ENCODE results near the gene CPNE2.
"Not testable (repeated sequence)": the region's sequence is repeated elsewhere in the genome, so short reads cannot be mapped to it uniquely, and the experiment has no call there.

The CPNE2 gene

DNA sequence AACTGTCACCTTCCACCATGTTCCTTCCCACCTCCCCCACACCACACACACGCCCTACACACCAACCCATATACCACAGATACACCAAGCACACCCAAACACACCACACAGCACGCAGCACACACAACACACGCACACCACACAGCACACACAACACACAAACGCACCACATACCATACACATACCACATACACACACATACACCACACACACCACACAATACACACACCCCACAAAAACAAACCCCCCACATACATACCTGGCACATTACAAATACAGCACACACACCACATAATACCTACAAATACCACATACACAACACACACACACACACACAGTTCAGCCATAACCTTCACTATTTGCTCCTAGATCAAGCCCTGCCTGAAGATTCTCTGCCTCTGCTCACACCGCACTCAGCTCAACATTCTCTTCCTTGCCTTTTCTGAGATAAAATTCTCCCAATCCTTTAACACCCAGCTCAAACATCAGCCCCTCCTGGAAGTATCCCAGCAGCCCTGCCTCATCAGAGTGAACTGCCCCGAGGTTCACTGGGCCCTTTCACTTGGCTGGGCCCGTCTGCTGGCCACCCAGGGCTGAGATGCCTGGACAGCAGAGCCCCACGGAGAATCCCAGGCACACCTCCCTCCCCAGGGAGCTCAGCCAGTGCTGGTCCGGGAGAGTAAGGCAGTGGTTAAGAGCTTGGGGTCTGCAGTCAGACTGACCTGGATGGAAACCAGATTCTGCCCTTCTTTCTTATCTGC, 31.9 kb upstream of the CPNE2 start:
- no peak overlapping the region for H3K4me3 ChIP-seq (ENCODE audit: low read depth, low read length)
- TF ChIP-seq, protein P1, sequence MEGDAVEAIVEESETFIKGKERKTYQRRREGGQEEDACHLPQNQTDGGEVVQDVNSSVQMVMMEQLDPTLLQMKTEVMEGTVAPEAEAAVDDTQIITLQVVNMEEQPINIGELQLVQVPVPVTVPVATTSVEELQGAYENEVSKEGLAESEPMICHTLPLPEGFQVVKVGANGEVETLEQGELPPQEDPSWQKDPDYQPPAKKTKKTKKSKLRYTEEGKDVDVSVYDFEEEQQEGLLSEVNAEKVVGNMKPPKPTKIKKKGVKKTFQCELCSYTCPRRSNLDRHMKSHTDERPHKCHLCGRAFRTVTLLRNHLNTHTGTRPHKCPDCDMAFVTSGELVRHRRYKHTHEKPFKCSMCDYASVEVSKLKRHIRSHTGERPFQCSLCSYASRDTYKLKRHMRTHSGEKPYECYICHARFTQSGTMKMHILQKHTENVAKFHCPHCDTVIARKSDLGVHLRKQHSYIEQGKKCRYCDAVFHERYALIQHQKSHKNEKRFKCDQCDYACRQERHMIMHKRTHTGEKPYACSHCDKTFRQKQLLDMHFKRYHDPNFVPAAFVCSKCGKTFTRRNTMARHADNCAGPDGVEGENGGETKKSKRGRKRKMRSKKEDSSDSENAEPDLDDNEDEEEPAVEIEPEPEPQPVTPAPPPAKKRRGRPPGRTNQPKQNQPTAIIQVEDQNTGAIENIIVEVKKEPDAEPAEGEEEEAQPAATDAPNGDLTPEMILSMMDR (IDR thresholded peaks at IDR 0.05; ENCODE audit: control insufficient read depth, extremely low read depth, insufficient read depth) = no peak
- no peak for DNase-seq (ENCODE audit: low read depth)

- H3K4me3 ChIP-seq (ENCODE audit: low read depth, low read length) = no peak overlapping the region
- DNase-seq (ENCODE audit: low read depth) = no peak
- TF ChIP-seq, protein P1 (IDR thresholded peaks at IDR 0.05; ENCODE audit: control insufficient read depth, extremely low read depth, insufficient read depth) = no peak
These were observed 31.1 kb upstream of the CPNE2 start for GRCh38 chr16:57061084-57061905.

GRCh38 chr16:57062329-57062728, 30.1 kb upstream of the CPNE2 start:
- TF ChIP-seq, protein P1 (IDR thresholded peaks at IDR 0.05; ENCODE audit: control insufficient read depth, extremely low read depth, insufficient read depth) = no peak
- DNase-seq (ENCODE audit: low read depth) = no peak

GRCh38 chr16:57063189-57063588, 29.2 kb upstream of the CPNE2 start:
- not testable (repeated sequence) for H3K4me3 ChIP-seq (ENCODE audit: low read depth, low read length); DNase-seq (ENCODE audit: low read depth)

More at GRCh38 chr16:57062329-57062728, 30.1 kb upstream of the CPNE2 start:
- no peak overlapping the region for H3K4me3 ChIP-seq (ENCODE audit: low read depth, low read length)

DNA sequence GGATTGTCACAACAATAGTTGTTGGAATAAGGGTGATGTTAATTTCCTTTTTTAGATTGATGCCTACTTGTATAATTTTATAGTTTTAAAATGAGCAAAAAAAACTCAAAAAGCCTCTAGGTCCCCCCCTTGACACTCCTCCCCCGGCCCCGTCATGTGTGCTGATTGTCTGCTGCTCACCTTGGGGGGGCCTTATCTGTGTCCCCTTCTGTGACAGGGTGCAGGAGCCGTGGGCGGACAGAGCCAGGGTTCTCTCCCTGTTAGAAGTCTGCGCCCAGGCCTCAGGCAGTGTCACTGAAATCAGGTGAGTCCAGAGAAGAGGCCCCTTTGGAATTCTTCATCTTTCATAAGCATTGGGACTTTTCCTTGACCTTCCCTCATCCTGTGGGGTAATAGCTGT, 27.4 kb upstream of the CPNE2 start:
- TF ChIP-seq, protein P1 (IDR thresholded peaks at IDR 0.05; ENCODE audit: control insufficient read depth, extremely low read depth, insufficient read depth) = no peak
- H3K4me3 ChIP-seq (ENCODE audit: low read depth, low read length) = no peak overlapping the region
- no peak for DNase-seq (ENCODE audit: low read depth)

GRCh38 chr16:57066625-57067024, 25.8 kb upstream of the CPNE2 start:
- no peak overlapping the region for H3K4me3 ChIP-seq (ENCODE audit: low read depth, low read length)
- TF ChIP-seq, protein P1 (IDR thresholded peaks at IDR 0.05; ENCODE audit: control insufficient read depth, extremely low read depth, insufficient read depth) = no peak
- no peak for DNase-seq (ENCODE audit: low read depth)

DNA sequence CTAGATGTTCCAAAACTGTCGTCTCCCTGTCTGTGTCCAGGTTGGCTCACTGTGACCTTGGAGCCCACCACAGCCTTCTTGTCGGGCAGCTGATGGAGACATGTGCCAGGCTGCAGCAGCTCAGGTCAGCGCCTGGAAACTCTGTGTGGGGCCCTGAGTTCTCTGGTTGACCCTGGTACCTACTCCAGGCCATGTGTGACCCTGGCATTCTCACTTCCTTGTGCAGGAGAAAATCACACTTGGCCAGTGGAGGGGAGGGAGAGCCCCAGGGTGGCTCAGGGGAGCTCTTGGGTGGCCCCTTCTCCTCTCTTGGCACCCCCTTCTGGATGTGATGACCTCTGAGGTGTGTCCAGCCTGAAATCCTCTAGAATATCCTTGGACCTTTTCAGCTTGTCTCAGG, 25.0 kb upstream of the CPNE2 start:
- H3K4me3 ChIP-seq (ENCODE audit: low read depth, low read length) = no peak overlapping the region
- TF ChIP-seq, protein P1 (IDR thresholded peaks at IDR 0.05; ENCODE audit: control insufficient read depth, extremely low read depth, insufficient read depth) = no peak
- no peak for DNase-seq (ENCODE audit: low read depth)
